CD4-positive, alpha-beta T cell treated with Interleukin-4 for 1 hour (primary cell): Measurements from ENCODE around the gene IMMP2L.
"Not testable (repeated sequence)": the region's sequence is repeated elsewhere in the genome, so short reads cannot be mapped to it uniquely, and the experiment has no call there.

Experiments used
- DNase-seq, 2 donors: peaks; one replicate each; pipeline ENCODE4 v3.0.0-alpha.2; 2020 to 2022

Gene IMMP2L

GRCh38 chr7:111251365-111251764 is 310.9 kb downstream of the IMMP2L start:
- DNase-seq: not testable (repeated sequence)

- not testable (repeated sequence) for DNase-seq
These were observed 312.5 kb downstream of the IMMP2L start for GRCh38 chr7:111249807-111250206.

- DNase-seq: no peak
These were observed 320.0 kb downstream of the IMMP2L start for GRCh38 chr7:111242141-111242755.

GRCh38 chr7:111240371-111240770 is 321.9 kb downstream of the IMMP2L start:
- no peak for DNase-seq

- DNase-seq: no peak
These were observed 322.9 kb downstream of the IMMP2L start for GRCh38 chr7:111239437-111239836.

- no peak for DNase-seq
These were observed 323.4 kb downstream of the IMMP2L start for GRCh38 chr7:111238886-111239285.

- no peak for DNase-seq
These were observed 326.6 kb downstream of the IMMP2L start for GRCh38 chr7:111235709-111236108.

- no peak for DNase-seq
These were observed 329.8 kb downstream of the IMMP2L start for GRCh38 chr7:111232249-111233084.

- no peak for DNase-seq
These were observed 332.4 kb downstream of the IMMP2L start for GRCh38 chr7:111229916-111230315.

GRCh38 chr7:111229181-111229740 is 333.0 kb downstream of the IMMP2L start:
- DNase-seq: no peak

GRCh38 chr7:111228437-111228836 is 333.9 kb downstream of the IMMP2L start:
- DNase-seq: no peak

- DNase-seq: no peak
These were observed 335.5 kb downstream of the IMMP2L start for GRCh38 chr7:111226800-111227199.

GRCh38 chr7:111224354-111225231 is 337.7 kb downstream of the IMMP2L start:
- DNase-seq: no peak

GRCh38 chr7:111223802-111224253 is 338.5 kb downstream of the IMMP2L start:
- no peak for DNase-seq

- no peak for DNase-seq
These were observed 346.7 kb downstream of the IMMP2L start for GRCh38 chr7:111215550-111215949.

- no peak for DNase-seq
These were observed 349.3 kb downstream of the IMMP2L start for GRCh38 chr7:111212857-111213523.

GRCh38 chr7:111210996-111211395 is 351.3 kb downstream of the IMMP2L start:
- no peak for DNase-seq

GRCh38 chr7:111210043-111210442 is 352.2 kb downstream of the IMMP2L start:
- no peak for DNase-seq

- DNase-seq: no peak
These were observed 357.0 kb downstream of the IMMP2L start for GRCh38 chr7:111205251-111205650.

GRCh38 chr7:111202321-111202720 is 360.0 kb downstream of the IMMP2L start:
- DNase-seq: no peak

- no peak for DNase-seq
These were observed 362.6 kb downstream of the IMMP2L start for GRCh38 chr7:111199643-111200042.

- DNase-seq: no peak
These were observed 364.0 kb downstream of the IMMP2L start for GRCh38 chr7:111198255-111198654.
